ENCODE measurements around the gene ACOT11. TPM values are rescaled to one million over a fixed set of nuclear protein-coding genes. Genes with fewer than 3 reads are reported as not detected.

ACOT11 gene
- total and polyA plus RNA-seq, 2 donors (not counting 1 experiment from before 2014, with no cell fraction given), result 0.73 to 2.5 TPM

DNA sequence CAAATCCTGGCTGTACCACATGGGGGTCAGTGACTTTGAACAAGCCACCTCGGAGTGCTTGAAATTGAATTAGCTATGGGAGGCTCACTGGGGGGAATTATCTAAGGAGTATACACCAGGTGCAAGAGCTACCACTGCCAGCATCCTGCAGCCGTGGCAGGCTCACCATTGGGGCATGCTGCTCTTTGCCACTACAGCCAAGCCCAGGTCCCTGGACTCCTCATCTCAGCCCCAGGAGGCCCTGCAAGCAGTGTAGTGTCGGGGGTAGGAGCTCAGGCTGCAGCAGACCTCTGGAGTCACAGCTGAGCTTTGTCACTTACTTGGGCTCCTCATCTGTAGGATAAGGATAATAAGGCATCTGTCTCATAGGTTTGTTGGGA is 35.3 kb downstream of the ACOT11 start:
- TF ChIP-seq, protein P1, sequence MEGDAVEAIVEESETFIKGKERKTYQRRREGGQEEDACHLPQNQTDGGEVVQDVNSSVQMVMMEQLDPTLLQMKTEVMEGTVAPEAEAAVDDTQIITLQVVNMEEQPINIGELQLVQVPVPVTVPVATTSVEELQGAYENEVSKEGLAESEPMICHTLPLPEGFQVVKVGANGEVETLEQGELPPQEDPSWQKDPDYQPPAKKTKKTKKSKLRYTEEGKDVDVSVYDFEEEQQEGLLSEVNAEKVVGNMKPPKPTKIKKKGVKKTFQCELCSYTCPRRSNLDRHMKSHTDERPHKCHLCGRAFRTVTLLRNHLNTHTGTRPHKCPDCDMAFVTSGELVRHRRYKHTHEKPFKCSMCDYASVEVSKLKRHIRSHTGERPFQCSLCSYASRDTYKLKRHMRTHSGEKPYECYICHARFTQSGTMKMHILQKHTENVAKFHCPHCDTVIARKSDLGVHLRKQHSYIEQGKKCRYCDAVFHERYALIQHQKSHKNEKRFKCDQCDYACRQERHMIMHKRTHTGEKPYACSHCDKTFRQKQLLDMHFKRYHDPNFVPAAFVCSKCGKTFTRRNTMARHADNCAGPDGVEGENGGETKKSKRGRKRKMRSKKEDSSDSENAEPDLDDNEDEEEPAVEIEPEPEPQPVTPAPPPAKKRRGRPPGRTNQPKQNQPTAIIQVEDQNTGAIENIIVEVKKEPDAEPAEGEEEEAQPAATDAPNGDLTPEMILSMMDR (conservative IDR thresholded peaks at IDR 0.05 in 1 of 2, IDR thresholded peaks at IDR 0.05 in 1 of 2; ENCODE audit: low read depth in 1 of 2, low read length in 2 of 2), result no peak
- TF ChIP-seq EZH2 (IDR thresholded peaks at IDR 0.05; ENCODE audit: low read length, missing control alignments), result no peak
- no peak for DNase-seq (ENCODE audit: low read depth in 2 of 2)
- Histone ChIP-seq H3K4me1 (ENCODE audit: control insufficient read depth, extremely low read depth, insufficient read depth, low read length) (no peaks in the 10 kb centered on the region), H3K4me3 (replicated peaks in 1 of 4; ENCODE audit: control extremely low read depth in 1 of 4, insufficient read depth in 1 of 4, low read depth in 3 of 4, low read length in 4 of 4) (no peak overlapping the region), H4K20me1 (ENCODE audit: control insufficient read depth, extremely low read depth, insufficient read depth, low read length) (no peaks in the 10 kb centered on the region), H3K9ac (ENCODE audit: insufficient read depth, low read length) (no peak overlapping the region), H3K79me2 (ENCODE audit: control insufficient read depth, insufficient read depth, low read length) (no peaks in the 10 kb centered on the region), H3K9me3 (ENCODE audit: control insufficient read depth, insufficient read depth, low read depth, low read length) (no peaks in the 10 kb centered on the region), H2AFZ (ENCODE audit: low read length) (no peak overlapping the region), H3K4me2 (ENCODE audit: extremely low read depth, insufficient read depth, low read length) (no peak overlapping the region), H3K36me3 (ENCODE audit: control insufficient read depth, insufficient read depth, low read length) (no peaks in the 10 kb centered on the region), H3K27me3 (ENCODE audit: control insufficient read depth, insufficient read depth, low read length) (no peaks in the 10 kb centered on the region), H3K27ac (ENCODE audit: insufficient read depth, low read length) (no peak overlapping the region)

DNA sequence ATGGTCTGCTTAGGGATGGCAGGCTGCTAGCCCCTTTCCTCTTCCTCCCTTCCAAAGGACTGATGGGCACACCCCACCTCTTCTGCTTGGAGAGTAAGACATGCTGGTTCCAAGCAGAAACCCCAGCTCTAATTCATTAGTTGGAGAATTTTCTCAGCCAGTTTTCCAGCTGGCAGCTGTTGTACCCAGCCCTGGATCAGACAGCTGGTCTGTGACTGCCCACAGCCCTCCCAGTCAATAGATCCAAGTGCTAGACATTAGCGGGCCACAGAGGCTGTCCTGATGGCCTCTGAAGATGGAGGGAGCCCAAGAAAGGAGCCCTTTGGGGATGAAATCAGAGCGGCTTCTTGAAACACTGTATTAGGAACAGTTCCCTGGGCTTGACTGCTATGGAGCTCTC is 35.8 kb downstream of the ACOT11 start:
- Histone ChIP-seq H2AFZ (ENCODE audit: low read length) (no peak overlapping the region), H3K79me2 (ENCODE audit: control insufficient read depth, insufficient read depth, low read length) (no peaks in the 10 kb centered on the region), H3K4me3 (replicated peaks in 1 of 4; ENCODE audit: control extremely low read depth in 1 of 4, insufficient read depth in 1 of 4, low read depth in 3 of 4, low read length in 4 of 4) (no peak overlapping the region), H4K20me1 (ENCODE audit: control insufficient read depth, extremely low read depth, insufficient read depth, low read length) (no peaks in the 10 kb centered on the region), H3K9me3 (ENCODE audit: control insufficient read depth, insufficient read depth, low read depth, low read length) (no peaks in the 10 kb centered on the region), H3K27me3 (ENCODE audit: control insufficient read depth, insufficient read depth, low read length) (no peaks in the 10 kb centered on the region), H3K4me2 (ENCODE audit: extremely low read depth, insufficient read depth, low read length) (no peak overlapping the region), H3K9ac (ENCODE audit: insufficient read depth, low read length) (no peak overlapping the region), H3K27ac (ENCODE audit: insufficient read depth, low read length) (no peak overlapping the region), H3K4me1 (ENCODE audit: control insufficient read depth, extremely low read depth, insufficient read depth, low read length) (no peaks in the 10 kb centered on the region), H3K36me3 (ENCODE audit: control insufficient read depth, insufficient read depth, low read length) (no peaks in the 10 kb centered on the region)
- no peak for TF ChIP-seq EZH2 (IDR thresholded peaks at IDR 0.05; ENCODE audit: low read length, missing control alignments)
- TF ChIP-seq, protein P1 (conservative IDR thresholded peaks at IDR 0.05 in 1 of 2, IDR thresholded peaks at IDR 0.05 in 1 of 2; ENCODE audit: low read depth in 1 of 2, low read length in 2 of 2), result no peak
- no peak for DNase-seq (ENCODE audit: low read depth in 2 of 2)

DNA sequence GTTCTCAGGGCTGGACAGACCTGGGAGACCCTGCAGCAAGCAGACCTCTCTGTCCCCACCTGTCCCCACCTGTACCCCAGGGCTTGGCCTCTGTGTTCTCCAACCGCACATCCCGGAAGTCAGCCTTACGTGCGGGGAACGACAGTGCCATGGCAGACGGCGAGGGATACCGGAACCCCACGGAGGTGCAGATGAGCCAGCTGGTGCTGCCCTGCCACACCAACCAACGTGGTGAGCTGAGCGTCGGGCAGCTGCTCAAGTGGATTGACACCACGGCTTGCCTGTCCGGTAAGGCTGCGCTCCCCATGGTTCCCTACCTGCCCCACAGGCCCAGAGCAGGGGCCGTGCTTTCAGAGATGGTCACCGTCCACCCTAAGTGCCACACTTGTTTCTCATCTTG is 36.5 kb downstream of the ACOT11 start:
- no peak overlapping the region for H3K9ac ChIP-seq (ENCODE audit: insufficient read depth, low read length)
- H3K36me3 ChIP-seq (ENCODE audit: control insufficient read depth, insufficient read depth, low read length), result no peaks in the 10 kb centered on the region
- no peak overlapping the region for H2AFZ ChIP-seq (ENCODE audit: low read length)
- no peak for DNase-seq (ENCODE audit: low read depth in 2 of 2)
- no peak overlapping the region for H3K4me2 ChIP-seq (ENCODE audit: extremely low read depth, insufficient read depth, low read length)
- no peaks in the 10 kb centered on the region for H3K4me1 ChIP-seq (ENCODE audit: control insufficient read depth, extremely low read depth, insufficient read depth, low read length)
- no peak overlapping the region for H3K4me3 ChIP-seq (replicated peaks in 1 of 4; ENCODE audit: control extremely low read depth in 1 of 4, insufficient read depth in 1 of 4, low read depth in 3 of 4, low read length in 4 of 4)
- H3K27ac ChIP-seq (ENCODE audit: insufficient read depth, low read length), result no peak overlapping the region
- H3K79me2 ChIP-seq (ENCODE audit: control insufficient read depth, insufficient read depth, low read length), result no peaks in the 10 kb centered on the region
- TF ChIP-seq EZH2 (IDR thresholded peaks at IDR 0.05; ENCODE audit: low read length, missing control alignments), result no peak
- TF ChIP-seq, protein P1 (conservative IDR thresholded peaks at IDR 0.05 in 1 of 2, IDR thresholded peaks at IDR 0.05 in 1 of 2; ENCODE audit: low read depth in 1 of 2, low read length in 2 of 2), result no peak
- no peaks in the 10 kb centered on the region for H4K20me1 ChIP-seq (ENCODE audit: control insufficient read depth, extremely low read depth, insufficient read depth, low read length)
- H3K27me3 ChIP-seq (ENCODE audit: control insufficient read depth, insufficient read depth, low read length), result no peaks in the 10 kb centered on the region
- H3K9me3 ChIP-seq (ENCODE audit: control insufficient read depth, insufficient read depth, low read depth, low read length), result no peaks in the 10 kb centered on the region

Data from fibroblast of lung (primary cell).